ENCODE measurements around the gene COL15A1. TPM values are rescaled to one million over a fixed set of nuclear protein-coding genes. Genes with fewer than 3 reads are reported as not detected.

COL15A1 gene
- total and polyA plus RNA-seq, 3 experiments from 2014 or later, result 0.07 TPM; not detected in 2

GRCh38 chr9:99075246-99075912 lies 131.7 kb downstream of the COL15A1 start:
- Mint-ChIP-seq H3K36me3 (peaks cover 0 to 4% (median 1%) of the 10 kb centered on the region in 3 donors), H3K9me3 (no peaks in the 10 kb centered on the region), H3K4me3 (peak overlapping the region in 1 of 7 donors; percentile 20), H3K4me1 (peaks cover 67 to 82% (median 75%) of the 10 kb centered on the region in 3 donors), H3K27me3 (no peaks in the 10 kb centered on the region), H3K27ac (peak overlapping the region in 4 of 8 donors; percentile 56 to 79 (median 66))
- peaks cover 44% of the 10 kb centered on the region for H3K4me1 ChIP-seq (ENCODE audit: insufficient read depth, low read length)
- CTCF ChIA-PET, result no interaction called here
- H3K27ac ChIP-seq (ENCODE audit: low read depth, low read length), result peak overlapping the region; percentile 66
- no peaks in the 10 kb centered on the region for H3K27me3 ChIP-seq (ENCODE audit: insufficient read depth, low read length, poor library complexity, severe bottlenecking)
- no peak for DNase-seq
- H3K36me3 ChIP-seq (ENCODE audit: insufficient read depth, low read length), result no peaks in the 10 kb centered on the region
- H3K9me3 ChIP-seq (ENCODE audit: low read length), result no peaks in the 10 kb centered on the region
- POLR2A ChIA-PET, result no interaction called here
- no peak overlapping the region for H3K4me3 ChIP-seq (ENCODE audit: low read length)

- CTCF ChIA-PET, result interaction anchor here (0.9 to 1.0 kb wide), 2 partner anchors 18 to 59 kb away, joined by 3 read pairs; no protein-coding TSS in a partner anchor
- peak overlapping the region in 4 of 7 donors; percentile 5 to 69 (median 34) for H3K4me3 Mint-ChIP-seq
These were observed 132.3 kb downstream of the COL15A1 start for GRCh38 chr9:99076030-99076429.

GRCh38 chr9:99076483-99077171 lies 132.9 kb downstream of the COL15A1 start:
- Histone ChIP-seq H3K27me3 (ENCODE audit: insufficient read depth, low read length, poor library complexity, severe bottlenecking) (no peaks in the 10 kb centered on the region), H3K4me3 (ENCODE audit: low read length) (peak overlapping the region; percentile 14), H3K9me3 (ENCODE audit: low read length) (no peaks in the 10 kb centered on the region), H3K27ac (ENCODE audit: low read depth, low read length) (peak overlapping the region; percentile 44), H3K4me1 (ENCODE audit: insufficient read depth, low read length) (peaks cover 42% of the 10 kb centered on the region), H3K36me3 (ENCODE audit: insufficient read depth, low read length) (no peaks in the 10 kb centered on the region)
- H3K4me3 Mint-ChIP-seq, result peak overlapping the region; percentile 1 to 69 (median 63)
- peaks cover 0 to 2% (median 0%) of the 10 kb centered on the region in 5 donors for H3K9me3 Mint-ChIP-seq
- peaks cover 0 to 4% (median 1%) of the 10 kb centered on the region in 3 donors for H3K36me3 Mint-ChIP-seq
- H3K27me3 Mint-ChIP-seq, result no peaks in the 10 kb centered on the region
- ChIA-PET CTCF (interaction anchor here (0.6 to 1.0 kb wide), 3 partner anchors 19 to 77 kb away, joined by 3 read pairs; no protein-coding TSS in a partner anchor), POLR2A (interaction anchor here (0.9 to 1.0 kb wide), 3 partner anchors 19 to 28 kb away, joined by 4 to 6 read pairs (median 6); partner anchors contain the start of gene TGFBR1)
- H3K4me1 Mint-ChIP-seq, result peaks cover 55 to 71% (median 65%) of the 10 kb centered on the region in 3 donors
- H3K27ac Mint-ChIP-seq, result peak overlapping the region; percentile 67 to 98 (median 88)
- DNase-seq, result peak; percentile 42 to 78 (median 57)

More at GRCh38 chr9:99076030-99076429, 132.3 kb downstream of the COL15A1 start:
- POLR2A ChIA-PET, result interaction anchor here (1.0 kb wide), 2 partner anchors 21 to 29 kb away, joined by 4 to 6 read pairs; partner anchors contain the start of gene TGFBR1
- H3K4me3 ChIP-seq (ENCODE audit: low read length), result no peak overlapping the region
- Mint-ChIP-seq H3K36me3 (peaks cover 0 to 4% (median 1%) of the 10 kb centered on the region in 3 donors), H3K4me1 (peaks cover 60 to 76% (median 70%) of the 10 kb centered on the region in 3 donors), H3K27me3 (no peaks in the 10 kb centered on the region), H3K27ac (peak overlapping the region; percentile 40 to 98 (median 88)), H3K9me3 (no peaks in the 10 kb centered on the region)
- H3K36me3 ChIP-seq (ENCODE audit: insufficient read depth, low read length), result no peaks in the 10 kb centered on the region
- H3K9me3 ChIP-seq (ENCODE audit: low read length), result no peaks in the 10 kb centered on the region
- no peak for DNase-seq
- H3K27me3 ChIP-seq (ENCODE audit: insufficient read depth, low read length, poor library complexity, severe bottlenecking), result no peaks in the 10 kb centered on the region
- peaks cover 42% of the 10 kb centered on the region for H3K4me1 ChIP-seq (ENCODE audit: insufficient read depth, low read length)
- no peak overlapping the region for H3K27ac ChIP-seq (ENCODE audit: low read depth, low read length)

GRCh38 chr9:99078717-99079116 lies 135.0 kb downstream of the COL15A1 start:
- H3K4me1 ChIP-seq (ENCODE audit: insufficient read depth, low read length), result peaks cover 42% of the 10 kb centered on the region
- H3K27me3 ChIP-seq (ENCODE audit: insufficient read depth, low read length, poor library complexity, severe bottlenecking), result no peaks in the 10 kb centered on the region
- peak overlapping the region in 7 of 8 donors; percentile 20 to 86 (median 59) for H3K27ac Mint-ChIP-seq
- H3K27me3 Mint-ChIP-seq, result no peaks in the 10 kb centered on the region
- CTCF ChIA-PET, result interaction anchor here (1.2 kb wide), 1 partner anchor 19 kb away, joined by 3 read pairs; no protein-coding TSS in a partner anchor
- peaks cover 51 to 60% (median 56%) of the 10 kb centered on the region in 3 donors for H3K4me1 Mint-ChIP-seq
- no peak overlapping the region for H3K4me3 ChIP-seq (ENCODE audit: low read length)
- no peaks in the 10 kb centered on the region for H3K36me3 ChIP-seq (ENCODE audit: insufficient read depth, low read length)
- H3K9me3 Mint-ChIP-seq, result peaks cover 0 to 2% (median 0%) of the 10 kb centered on the region in 5 donors
- no peak for DNase-seq
- no peak overlapping the region for H3K27ac ChIP-seq (ENCODE audit: low read depth, low read length)
- no peak overlapping the region for H3K4me3 Mint-ChIP-seq
- POLR2A ChIA-PET, result no interaction called here
- H3K36me3 Mint-ChIP-seq, result peaks cover 0 to 4% (median 0%) of the 10 kb centered on the region in 3 donors
- no peaks in the 10 kb centered on the region for H3K9me3 ChIP-seq (ENCODE audit: low read length)

GRCh38 chr9:99079542-99079941 lies 135.8 kb downstream of the COL15A1 start:
- peaks cover 44 to 57% (median 48%) of the 10 kb centered on the region in 3 donors for H3K4me1 Mint-ChIP-seq
- Histone ChIP-seq H3K36me3 (ENCODE audit: insufficient read depth, low read length) (no peaks in the 10 kb centered on the region), H3K4me3 (ENCODE audit: low read length) (no peak overlapping the region), H3K27ac (ENCODE audit: low read depth, low read length) (no peak overlapping the region), H3K9me3 (ENCODE audit: low read length) (no peaks in the 10 kb centered on the region), H3K27me3 (ENCODE audit: insufficient read depth, low read length, poor library complexity, severe bottlenecking) (no peaks in the 10 kb centered on the region), H3K4me1 (ENCODE audit: insufficient read depth, low read length) (peaks cover 42% of the 10 kb centered on the region)
- H3K9me3 Mint-ChIP-seq, result peaks cover 0 to 2% (median 0%) of the 10 kb centered on the region in 5 donors
- no peak for DNase-seq
- peaks cover 0 to 4% (median 0%) of the 10 kb centered on the region in 3 donors for H3K36me3 Mint-ChIP-seq
- peak overlapping the region in 4 of 8 donors; percentile 59 to 95 (median 79) for H3K27ac Mint-ChIP-seq
- ChIA-PET POLR2A (no interaction called here), CTCF (interaction anchor here (1.2 kb wide), 1 partner anchor 18 kb away, joined by 3 read pairs; no protein-coding TSS in a partner anchor)
- H3K4me3 Mint-ChIP-seq, result no peak overlapping the region
- H3K27me3 Mint-ChIP-seq, result no peaks in the 10 kb centered on the region

GRCh38 chr9:99083051-99083450 lies 139.3 kb downstream of the COL15A1 start:
- H3K4me3 Mint-ChIP-seq, result no peak overlapping the region
- no peaks in the 10 kb centered on the region for H3K36me3 Mint-ChIP-seq
- Histone ChIP-seq H3K27me3 (ENCODE audit: insufficient read depth, low read length, poor library complexity, severe bottlenecking) (no peaks in the 10 kb centered on the region), H3K9me3 (ENCODE audit: low read length) (no peaks in the 10 kb centered on the region), H3K36me3 (ENCODE audit: insufficient read depth, low read length) (no peaks in the 10 kb centered on the region), H3K4me3 (ENCODE audit: low read length) (no peak overlapping the region), H3K4me1 (ENCODE audit: insufficient read depth, low read length) (peaks cover 22% of the 10 kb centered on the region), H3K27ac (ENCODE audit: low read depth, low read length) (no peak overlapping the region)
- H3K9me3 Mint-ChIP-seq, result peaks cover 0 to 2% (median 0%) of the 10 kb centered on the region in 5 donors
- H3K27me3 Mint-ChIP-seq, result no peaks in the 10 kb centered on the region
- peaks cover 33 to 40% (median 35%) of the 10 kb centered on the region in 3 donors for H3K4me1 Mint-ChIP-seq
- CTCF ChIA-PET, result interaction anchor here (1.3 kb wide), 1 partner anchor 23 kb away, joined by 3 read pairs; no protein-coding TSS in a partner anchor
- POLR2A ChIA-PET, result no interaction called here
- DNase-seq, result no peak
- no peak overlapping the region for H3K27ac Mint-ChIP-seq

- Mint-ChIP-seq H3K36me3 (peaks cover 0 to 6% (median 0%) of the 10 kb centered on the region in 3 donors), H3K9me3 (peaks cover 0 to 2% (median 0%) of the 10 kb centered on the region in 5 donors), H3K27me3 (no peaks in the 10 kb centered on the region), H3K4me3 (peak overlapping the region in 4 of 7 donors; percentile 8 to 66 (median 24)), H3K4me1 (peaks cover 27 to 36% (median 27%) of the 10 kb centered on the region in 3 donors), H3K27ac (peak overlapping the region in 5 of 8 donors; percentile 9 to 61 (median 40))
- Histone ChIP-seq H3K4me1 (ENCODE audit: insufficient read depth, low read length) (peaks cover 12% of the 10 kb centered on the region), H3K36me3 (ENCODE audit: insufficient read depth, low read length) (no peaks in the 10 kb centered on the region), H3K27me3 (ENCODE audit: insufficient read depth, low read length, poor library complexity, severe bottlenecking) (no peaks in the 10 kb centered on the region), H3K9me3 (ENCODE audit: low read length) (no peaks in the 10 kb centered on the region), H3K27ac (ENCODE audit: low read depth, low read length) (no peak overlapping the region), H3K4me3 (ENCODE audit: low read length) (no peak overlapping the region)
- ChIA-PET POLR2A (no interaction called here), CTCF (interaction anchor here (1.6 kb wide), 1 partner anchor 17 kb away, joined by 8 read pairs; no protein-coding TSS in a partner anchor)
- DNase-seq, result no peak
These were observed 142.5 kb downstream of the COL15A1 start for GRCh38 chr9:99085949-99086948.
